ENCODE measurements around the gene CLEC7A. TPM values are rescaled to one million over a fixed set of nuclear protein-coding genes. Genes with fewer than 3 reads are reported as not detected.

The CLEC7A gene
- total RNA-seq, 2 experiments from 2014 or later, result not detected

DNA sequence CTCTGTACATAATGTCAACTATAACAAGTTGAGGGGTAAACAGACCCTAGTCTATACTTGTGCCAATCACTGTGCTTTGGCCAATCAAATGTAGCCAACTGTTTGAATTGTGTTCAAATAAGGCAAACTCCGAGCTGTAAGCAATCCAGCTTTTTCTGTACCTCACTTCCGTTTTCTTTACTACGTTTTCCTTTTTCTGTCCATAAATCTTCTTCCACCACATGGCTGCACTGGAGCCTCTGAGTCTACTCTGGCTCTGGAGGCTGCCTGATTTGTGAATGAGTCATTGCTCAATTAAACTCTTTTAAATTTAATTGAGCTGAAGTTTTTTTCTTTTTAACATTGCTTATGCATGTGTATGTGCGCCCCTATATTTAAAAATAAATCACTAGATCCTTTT, 60.9 kb downstream of the CLEC7A start:
- CTCF ChIA-PET, result interaction anchor here (0.9 to 1.7 kb wide), 2 partner anchors 30 to 129 kb away, joined by 4 read pairs; no protein-coding TSS in a partner anchor
- POLR2A ChIA-PET, result no interaction called here

GRCh38 chr12:10068644-10069043, 61.4 kb downstream of the CLEC7A start:
- ChIA-PET CTCF (interaction anchor here (0.9 to 1.7 kb wide), 2 partner anchors 30 to 129 kb away, joined by 4 read pairs; no protein-coding TSS in a partner anchor), POLR2A (no interaction called here)
- H3K4me1 Mint-ChIP-seq (ENCODE audit: low read depth), result no peaks in the 10 kb centered on the region
- intact Hi-C loops (cut with micrococcal nuclease), result no loop called here
- H3K36me3 Mint-ChIP-seq (ENCODE audit: low read depth), result no peaks in the 10 kb centered on the region
- H3K27me3 Mint-ChIP-seq, result peaks cover 27% of the 10 kb centered on the region
- TF ChIP-seq, protein P1, sequence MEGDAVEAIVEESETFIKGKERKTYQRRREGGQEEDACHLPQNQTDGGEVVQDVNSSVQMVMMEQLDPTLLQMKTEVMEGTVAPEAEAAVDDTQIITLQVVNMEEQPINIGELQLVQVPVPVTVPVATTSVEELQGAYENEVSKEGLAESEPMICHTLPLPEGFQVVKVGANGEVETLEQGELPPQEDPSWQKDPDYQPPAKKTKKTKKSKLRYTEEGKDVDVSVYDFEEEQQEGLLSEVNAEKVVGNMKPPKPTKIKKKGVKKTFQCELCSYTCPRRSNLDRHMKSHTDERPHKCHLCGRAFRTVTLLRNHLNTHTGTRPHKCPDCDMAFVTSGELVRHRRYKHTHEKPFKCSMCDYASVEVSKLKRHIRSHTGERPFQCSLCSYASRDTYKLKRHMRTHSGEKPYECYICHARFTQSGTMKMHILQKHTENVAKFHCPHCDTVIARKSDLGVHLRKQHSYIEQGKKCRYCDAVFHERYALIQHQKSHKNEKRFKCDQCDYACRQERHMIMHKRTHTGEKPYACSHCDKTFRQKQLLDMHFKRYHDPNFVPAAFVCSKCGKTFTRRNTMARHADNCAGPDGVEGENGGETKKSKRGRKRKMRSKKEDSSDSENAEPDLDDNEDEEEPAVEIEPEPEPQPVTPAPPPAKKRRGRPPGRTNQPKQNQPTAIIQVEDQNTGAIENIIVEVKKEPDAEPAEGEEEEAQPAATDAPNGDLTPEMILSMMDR (IDR thresholded peaks at IDR 0.05), result no peak
- no peaks in the 10 kb centered on the region for H3K9me3 Mint-ChIP-seq
- DNase-seq, result no peak
- no peak overlapping the region for H3K27ac Mint-ChIP-seq
- no peak for ATAC-seq
- H3K4me3 Mint-ChIP-seq, result no peak overlapping the region

More for the DNA sequence above, 60.9 kb downstream of the CLEC7A start:
- Mint-ChIP-seq H3K9me3 (no peaks in the 10 kb centered on the region), H3K27ac (no peak overlapping the region), H3K4me3 (no peak overlapping the region), H3K4me1 (ENCODE audit: low read depth) (no peaks in the 10 kb centered on the region), H3K36me3 (ENCODE audit: low read depth) (no peaks in the 10 kb centered on the region), H3K27me3 (peaks cover 27% of the 10 kb centered on the region)
- intact Hi-C loops (cut with micrococcal nuclease), result no loop called here
- ATAC-seq (no peak), DNase-seq (no peak)
- TF ChIP-seq, protein P1 (IDR thresholded peaks at IDR 0.05), result no peak

DNA sequence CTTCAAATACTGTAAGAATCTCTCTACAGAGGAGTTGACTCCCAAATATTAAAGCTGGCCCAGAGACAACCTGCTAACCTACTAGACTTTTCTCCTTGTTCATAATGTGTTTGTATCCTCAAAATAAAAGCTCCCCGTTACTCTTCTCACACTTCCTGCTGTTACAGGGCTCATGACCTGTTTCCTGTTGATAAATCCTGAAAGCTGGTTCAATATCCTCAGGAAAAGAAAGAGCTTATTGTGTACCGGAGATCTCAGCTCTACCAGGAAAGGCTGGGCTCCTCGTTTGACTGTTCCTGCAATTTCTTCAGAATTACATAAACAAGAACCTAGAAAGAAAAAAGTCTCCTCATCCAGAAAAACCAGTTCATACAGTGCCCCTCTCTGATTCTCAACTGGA, 62.1 kb downstream of the CLEC7A start:
- no peaks in the 10 kb centered on the region for H3K9me3 Mint-ChIP-seq
- H3K27me3 Mint-ChIP-seq, result peaks cover 27% of the 10 kb centered on the region
- TF ChIP-seq, protein P1 (IDR thresholded peaks at IDR 0.05), result no peak
- H3K36me3 Mint-ChIP-seq (ENCODE audit: low read depth), result no peaks in the 10 kb centered on the region
- H3K4me1 Mint-ChIP-seq (ENCODE audit: low read depth), result no peaks in the 10 kb centered on the region
- ChIA-PET POLR2A (no interaction called here), CTCF (interaction anchor here (1.7 kb wide), 1 partner anchor 128 kb away, joined by 4 read pairs; no protein-coding TSS in a partner anchor)
- no peak overlapping the region for H3K27ac Mint-ChIP-seq
- ATAC-seq (no peak), DNase-seq (no peak)
- intact Hi-C loops (cut with micrococcal nuclease), result no loop called here
- no peak overlapping the region for H3K4me3 Mint-ChIP-seq

GRCh38 chr12:10067264-10067663, 62.7 kb downstream of the CLEC7A start:
- H3K4me3 Mint-ChIP-seq, result no peak overlapping the region
- H3K27ac Mint-ChIP-seq, result no peak overlapping the region
- H3K4me1 Mint-ChIP-seq (ENCODE audit: low read depth), result no peaks in the 10 kb centered on the region
- H3K27me3 Mint-ChIP-seq, result peaks cover 27% of the 10 kb centered on the region
- intact Hi-C loops (cut with micrococcal nuclease), result no loop called here
- no peaks in the 10 kb centered on the region for H3K9me3 Mint-ChIP-seq
- ChIA-PET POLR2A (no interaction called here), CTCF (no interaction called here)
- DNase-seq (no peak), ATAC-seq (no peak)
- no peaks in the 10 kb centered on the region for H3K36me3 Mint-ChIP-seq (ENCODE audit: low read depth)
- TF ChIP-seq, protein P1 (IDR thresholded peaks at IDR 0.05), result no peak

Other genes starting within 250 kb of the CLEC7A start
- not detected for gene KLRF2, start 248.7 kb downstream of the CLEC7A start, total RNA-seq
- gene CLEC2A, start 197.8 kb downstream of the CLEC7A start, total RNA-seq, result not detected
- gene CLEC12A, start 158.8 kb downstream of the CLEC7A start, total RNA-seq, result under 1 TPM; 0.47 TPM
- not detected for gene CLEC1B, start 131.1 kb downstream of the CLEC7A start, total RNA-seq
- not detected for gene CLEC12B, start 119.6 kb downstream of the CLEC7A start, total RNA-seq
- not detected for gene CLEC9A, start 99.5 kb downstream of the CLEC7A start, total RNA-seq
- gene CLEC1A, start 31.2 kb downstream of the CLEC7A start, total RNA-seq, result not detected
- not detected for gene OLR1, start 41.9 kb upstream of the CLEC7A start, total RNA-seq
- gene TMEM52B, start 48.8 kb upstream of the CLEC7A start, total RNA-seq, result not detected
- 1 to 10 TPM; 6.9 to 7.5 TPM for gene GABARAPL1, start 82.7 kb upstream of the CLEC7A start, total RNA-seq
- gene KLRD1, start 177.7 kb upstream of the CLEC7A start, total RNA-seq, result 10 to 100 TPM in 1 of 2 experiments, 1 to 10 TPM in 1; 6.9 to 10.8 TPM

Measured in activated CD8-positive, alpha-beta T cell treated with anti-CD3 and anti-CD28 coated beads for 36 hours (primary cell).